ENCODE results near the gene JMJD1C.

JMJD1C gene

GRCh38 chr10:63246356-63246755 is 219.4 kb downstream of the JMJD1C start:
- H3K79me2 ChIP-seq = peaks cover 53% of the 10 kb centered on the region

GRCh38 chr10:63241841-63242281 is 223.9 kb downstream of the JMJD1C start:
- H3K4me2 ChIP-seq (ENCODE audit: low read length) = no peak overlapping the region
- H3K4me1 ChIP-seq = no peaks in the 10 kb centered on the region
- H3K4me3 ChIP-seq (ENCODE audit: low read depth, low read length) = no peak overlapping the region
- no peaks in the 10 kb centered on the region for H3K9me3 ChIP-seq (ENCODE audit: control insufficient read depth, low read length)
- TF ChIP-seq CTCF (IDR thresholded peaks at IDR 0.05) = no peak
- H3K27ac ChIP-seq = no peak overlapping the region
- no peak overlapping the region for H2AFZ ChIP-seq
- peaks cover 42% of the 10 kb centered on the region for H3K79me2 ChIP-seq
- H3K27me3 ChIP-seq (ENCODE audit: control insufficient read depth, insufficient read depth, low read length) = no peaks in the 10 kb centered on the region
- no peak overlapping the region for H3K9ac ChIP-seq
- no peaks in the 10 kb centered on the region for H3K36me3 ChIP-seq (ENCODE audit: control insufficient read depth, insufficient read depth, low read length)

More at GRCh38 chr10:63246356-63246755, 219.4 kb downstream of the JMJD1C start:
- TF ChIP-seq CTCF (IDR thresholded peaks at IDR 0.05) = no peak
- no peaks in the 10 kb centered on the region for H3K4me1 ChIP-seq
- H3K36me3 ChIP-seq (ENCODE audit: control insufficient read depth, insufficient read depth, low read length) = no peaks in the 10 kb centered on the region
- no peak overlapping the region for H3K9ac ChIP-seq
- H3K9me3 ChIP-seq (ENCODE audit: control insufficient read depth, low read length) = no peaks in the 10 kb centered on the region
- H3K4me3 ChIP-seq (ENCODE audit: low read depth, low read length) = no peak overlapping the region
- H3K4me2 ChIP-seq (ENCODE audit: low read length) = no peak overlapping the region
- no peak overlapping the region for H2AFZ ChIP-seq
- H3K27me3 ChIP-seq (ENCODE audit: control insufficient read depth, insufficient read depth, low read length) = no peaks in the 10 kb centered on the region
- H3K27ac ChIP-seq = no peak overlapping the region

DNA sequence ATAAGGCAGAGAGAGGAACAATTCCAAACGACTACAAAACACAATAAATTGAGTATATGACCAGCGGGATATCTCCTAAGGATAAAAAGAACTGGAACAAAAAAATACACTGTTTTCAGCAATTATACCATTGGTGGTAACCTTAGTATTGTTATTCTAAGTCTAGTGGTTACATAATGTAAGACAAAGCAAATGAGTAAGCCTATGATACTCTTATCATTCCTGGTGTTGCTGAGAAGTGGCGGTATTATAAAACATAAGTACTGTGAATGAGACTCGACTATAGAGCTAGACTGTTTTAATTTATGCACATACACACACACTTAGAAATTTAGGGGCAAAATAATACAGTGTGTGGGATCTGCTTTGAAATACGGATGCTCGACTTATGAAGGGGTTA is 225.0 kb downstream of the JMJD1C start:
- Histone ChIP-seq H3K4me2 (ENCODE audit: low read length) (no peak overlapping the region), H3K79me2 (peaks cover 38% of the 10 kb centered on the region), H3K27me3 (ENCODE audit: control insufficient read depth, insufficient read depth, low read length) (no peaks in the 10 kb centered on the region), H3K9me3 (ENCODE audit: control insufficient read depth, low read length) (no peaks in the 10 kb centered on the region), H3K9ac (no peak overlapping the region), H3K4me3 (ENCODE audit: low read depth, low read length) (no peak overlapping the region), H2AFZ (no peak overlapping the region), H3K27ac (no peak overlapping the region), H3K4me1 (no peaks in the 10 kb centered on the region), H3K36me3 (ENCODE audit: control insufficient read depth, insufficient read depth, low read length) (no peaks in the 10 kb centered on the region)
- no peak for TF ChIP-seq CTCF (IDR thresholded peaks at IDR 0.05)

- Histone ChIP-seq H3K36me3 (ENCODE audit: control insufficient read depth, insufficient read depth, low read length) (no peaks in the 10 kb centered on the region), H2AFZ (no peak overlapping the region), H3K4me3 (ENCODE audit: low read depth, low read length) (no peak overlapping the region), H3K9me3 (ENCODE audit: control insufficient read depth, low read length) (no peaks in the 10 kb centered on the region), H3K79me2 (peaks cover 29% of the 10 kb centered on the region), H3K9ac (no peak overlapping the region), H3K27me3 (ENCODE audit: control insufficient read depth, insufficient read depth, low read length) (no peaks in the 10 kb centered on the region), H3K27ac (no peak overlapping the region), H3K4me1 (no peaks in the 10 kb centered on the region), H3K4me2 (ENCODE audit: low read length) (no peak overlapping the region)
- TF ChIP-seq CTCF (IDR thresholded peaks at IDR 0.05) = no peak
Measured at GRCh38 chr10:63238501-63238900, 227.3 kb downstream of the JMJD1C start.

DNA sequence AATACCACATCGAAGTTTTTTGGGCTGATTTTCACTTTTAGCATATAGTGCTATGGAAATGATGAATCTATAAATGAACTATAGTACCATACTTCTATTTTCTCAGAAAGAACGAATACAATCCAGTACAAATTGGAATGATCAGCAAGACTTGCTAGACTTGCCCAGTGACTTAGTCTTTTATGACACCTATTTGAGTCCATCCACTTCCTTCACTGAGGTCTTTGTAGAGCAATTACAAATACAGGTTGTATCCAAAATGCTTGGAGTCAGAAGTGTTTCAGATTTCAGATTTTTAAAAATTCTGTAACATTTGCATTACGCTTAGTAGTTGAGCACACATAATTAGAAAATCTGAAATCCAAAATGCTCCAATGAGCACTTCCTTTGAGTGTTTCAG is 228.4 kb downstream of the JMJD1C start:
- Histone ChIP-seq H2AFZ (no peak overlapping the region), H3K9me3 (ENCODE audit: control insufficient read depth, low read length) (no peaks in the 10 kb centered on the region), H3K27ac (no peak overlapping the region), H3K27me3 (ENCODE audit: control insufficient read depth, insufficient read depth, low read length) (no peaks in the 10 kb centered on the region), H3K79me2 (peaks cover 28% of the 10 kb centered on the region), H3K4me2 (ENCODE audit: low read length) (no peak overlapping the region), H3K4me3 (ENCODE audit: low read depth, low read length) (no peak overlapping the region), H3K9ac (no peak overlapping the region), H3K36me3 (ENCODE audit: control insufficient read depth, insufficient read depth, low read length) (no peaks in the 10 kb centered on the region), H3K4me1 (no peaks in the 10 kb centered on the region)
- no peak for TF ChIP-seq CTCF (IDR thresholded peaks at IDR 0.05)
